K562 (cell line): Measurements from ENCODE around the gene CARD10. TPM values are rescaled to one million over a fixed set of nuclear protein-coding genes. Genes with fewer than 3 reads are reported as not detected.

Experiments used
- ATAC-seq: fragments of 200-7000 bp; cut with Tn5 transposase; 3 replicates; pipeline ENCODE4 v1.9.1; 2020; ENCODE audit warnings: moderate library complexity
- BruUV-seq: library from RNA; stranded (reverse); fragments of 400-500 nt; replicated peaks from 2 replicates; lab custom pipeline; 2021; lab: Mats Ljungman, UMichigan
- CTCF ChIA-PET: fragments of 300-600 bp; formaldehyde crosslinking; extraction: SDS; loops from one replicate; lab custom pipeline; 2021; ENCODE audit warnings: low intra/inter-chr PET ratio; lab: Yijun Ruan, JAX
- POLR2A ChIA-PET: fragments of 300-600, 350-650 bp; sonication (Branson Sonifier 250); formaldehyde crosslinking; extraction: SDS; loops from one replicate; lab custom pipeline; 2021; ENCODE audit warnings: antibody characterized with exemption, inconsistent platforms; lab: Yijun Ruan, JAX
- DNase-seq, 4 experiments: peaks; one replicate each; pipeline versions ENCODE4 v3.0.0 to v3.0.0-alpha.2; 2011 to 2018; ENCODE audit warnings: low spot score in 3 of 4, mixed read lengths in 3 of 4; ENCODE audit errors: extremely low read depth in 1 of 4
- FAIRE-seq: peaks from 2 replicates; lab custom pipeline; 2011; peaks lifted over from hg19 to GRCh38; lab: Jason Lieb, UNC
- H2AFZ ChIP-seq: 2 replicates; pipeline ENCODE4 v1.6.0; 2011; ENCODE audit warnings: low read depth, low read length, control low read depth, inconsistent platforms
- H3K27ac ChIP-seq: fragments of 200-600 bp; 3 replicates; pipeline ENCODE4 v1.8.0; 2011; ENCODE audit warnings: low read depth, mild to moderate bottlenecking, control low read depth, inconsistent platforms, low read length, moderate library complexity, mixed read lengths; ENCODE audit errors: extremely low read depth
- H3K27me3 ChIP-seq, 2 experiments: fragments of 300-600 bp in 1 of 2; 2 replicates in 1 of 2; 3 replicates in 1 of 2; pipeline versions ENCODE4 v1.6.0 to v1.8.0; 2011; ENCODE audit warnings: inconsistent platforms in 2 of 2, low read length in 2 of 2, mild to moderate bottlenecking in 1 of 2, mixed read lengths in 1 of 2, moderate library complexity in 1 of 2; ENCODE audit not compliant: control insufficient read depth in 2 of 2, insufficient read depth in 2 of 2
- H3K36me3 ChIP-seq: fragments of 300-600 bp; 3 replicates; pipeline ENCODE4 v1.8.0; 2011; ENCODE audit warnings: mild to moderate bottlenecking, low read length, inconsistent platforms; ENCODE audit not compliant: control insufficient read depth, insufficient read depth
- H3K4me1 ChIP-seq, 2 experiments: fragments of 200-600 bp in 1 of 2; replicated peaks in 1 of 2; 2 replicates in 1 of 2; 3 replicates in 1 of 2; pipeline versions ENCODE4 v1.5.1 to v1.8.0; 2011; ENCODE audit warnings: inconsistent platforms in 2 of 2, low read length in 2 of 2, mild to moderate bottlenecking in 1 of 2, mixed read lengths in 1 of 2, moderate library complexity in 1 of 2; ENCODE audit not compliant: control insufficient read depth in 2 of 2, insufficient read depth in 2 of 2
- H3K4me2 ChIP-seq: 2 replicates; pipeline ENCODE4 v1.6.1; 2011; ENCODE audit warnings: low read length, control low read depth, inconsistent platforms, mixed read lengths; ENCODE audit not compliant: insufficient read depth
- H3K4me3 ChIP-seq: fragments of 200-600 bp; sonication (generic), shearing (Covaris generic); 2 replicates; pipeline ENCODE4 v1.5.1; 2016; ENCODE audit warnings: control low read depth, inconsistent platforms
- H3K79me2 ChIP-seq: fragments of 200-600 bp; 3 replicates; pipeline ENCODE4 v1.8.0; 2011; ENCODE audit warnings: low read length, inconsistent platforms; ENCODE audit not compliant: control insufficient read depth, insufficient read depth
- H3K9ac ChIP-seq, 2 experiments: 2 replicates each; pipeline versions ENCODE4 v1.6.0 to v1.6.1; 2011; ENCODE audit warnings: low read depth in 2 of 2, low read length in 2 of 2, control low read depth in 1 of 2, inconsistent platforms in 1 of 2, mild to moderate bottlenecking in 1 of 2, mixed read lengths in 1 of 2; ENCODE audit not compliant: insufficient read depth in 1 of 2
- H3K9me1 ChIP-seq: one replicate; pipeline ENCODE4 v1.6.0; 2011; ENCODE audit warnings: inconsistent platforms, mild to moderate bottlenecking, low read length, moderate library complexity; ENCODE audit not compliant: control insufficient read depth, insufficient read depth
- H3K9me3 ChIP-seq: replicated peaks from 2 replicates; pipeline ENCODE4 v1.5.1; 2011; ENCODE audit warnings: low read depth, low read length, inconsistent platforms; ENCODE audit not compliant: control insufficient read depth, insufficient read depth
- H4K20me1 ChIP-seq: replicated peaks from 2 replicates; pipeline ENCODE4 v1.6.1; 2011; ENCODE audit warnings: low read length, inconsistent platforms, mixed read lengths; ENCODE audit not compliant: control insufficient read depth, insufficient read depth
- BMI1 ChIP-seq: fragments of 150-350 bp; IDR thresholded peaks from 2 replicates; pipeline ENCODE4 v1.6.1; 2014; ENCODE audit warnings: low read length
- BRF1 ChIP-seq: IDR thresholded peaks from 3 replicates; pipeline ENCODE4 v1.6.1; 2011; ENCODE audit warnings: borderline replicate concordance, mild to moderate bottlenecking; ENCODE audit not compliant: insufficient read length; ENCODE audit errors: extremely low read depth
- DLX4 ChIP-seq: fragments of 250-450 bp; sonication (Bioruptor Pico); IDR thresholded peaks from 2 replicates; pipeline ENCODE4 v1.6.1; 2021; ENCODE audit warnings: mild to moderate bottlenecking
- E2F3 ChIP-seq: fragments of 250-450 bp; sonication (Bioruptor Pico); IDR thresholded peaks from 2 replicates; pipeline ENCODE4 v1.4.0; 2020; ENCODE audit warnings: mild to moderate bottlenecking
- ELF4 ChIP-seq: fragments of 450-650 bp; formaldehyde crosslinking; IDR thresholded peaks from 2 replicates; pipeline ENCODE4 v1.4.0; 2022; ENCODE audit warnings: missing genetic modification characterization
- ETS2 ChIP-seq: IDR thresholded peaks from 2 replicates; pipeline ENCODE4 v1.6.1; 2016; ENCODE audit warnings: borderline replicate concordance, missing genetic modification characterization, mild to moderate bottlenecking, moderate library complexity, missing compliant biosample characterization; ENCODE audit not compliant: poor library complexity, severe bottlenecking
- EZH2 ChIP-seq: IDR thresholded peaks from 2 replicates; pipeline ENCODE4 v1.6.1; 2012; ENCODE audit warnings: low read depth, mild to moderate bottlenecking, inconsistent platforms, low read length, borderline replicate concordance
- HNRNPH1 ChIP-seq: fragments of 200-400 bp; formaldehyde crosslinking; optimal IDR thresholded peaks from 2 replicates; pipeline ENCODE3; 2017; ENCODE audit warnings: low read depth, mild to moderate bottlenecking, low read length, moderate library complexity
- KLF6 ChIP-seq: fragments of 250-450 bp; sonication (Bioruptor Pico); IDR thresholded peaks from 2 replicates; pipeline ENCODE4 v1.4.0; 2020; ENCODE audit warnings: mild to moderate bottlenecking, moderate library complexity, borderline replicate concordance
- MBD2 ChIP-seq: sonication (generic); IDR thresholded peaks from 2 replicates; pipeline ENCODE4 v1.6.1; 2016; ENCODE audit warnings: low read depth, borderline replicate concordance
- NR2C1 ChIP-seq, 2 experiments: fragments of 450-650 bp; IDR thresholded peaks; 2 replicates each; pipeline ENCODE4 v1.6.1; 2017; ENCODE audit warnings: mild to moderate bottlenecking in 2 of 2, antibody characterized with exemption in 1 of 2, inconsistent platforms in 1 of 2, missing compliant biosample characterization in 1 of 2, missing genetic modification characterization in 1 of 2
- PTRF ChIP-seq: fragments of 450-650 bp; IDR thresholded peaks from 2 replicates; pipeline ENCODE4 v1.6.1; 2016; ENCODE audit warnings: mild to moderate bottlenecking, missing genetic modification characterization, missing compliant biosample characterization
- RBM14 ChIP-seq: fragments of 200-400 bp; formaldehyde crosslinking; IDR thresholded peaks from 2 replicates; pipeline ENCODE4 v1.6.1; 2018; ENCODE audit warnings: low read depth, mild to moderate bottlenecking, low read length, moderate library complexity, borderline replicate concordance; ENCODE audit not compliant: insufficient read depth
- RFX5 ChIP-seq: IDR thresholded peaks from 2 replicates; pipeline ENCODE4 v1.6.1; 2011; ENCODE audit warnings: low read depth, mild to moderate bottlenecking, improper control_type of control experiment, low read length
- TAF15 ChIP-seq: fragments of 200-400 bp; formaldehyde crosslinking; IDR thresholded peaks from 2 replicates; pipeline ENCODE4 v1.6.1; 2017; ENCODE audit warnings: mild to moderate bottlenecking, low read depth, low read length, moderate library complexity
- XRCC5 ChIP-seq: fragments of 200-400 bp; formaldehyde crosslinking; IDR thresholded peaks from 2 replicates; pipeline ENCODE4 v1.6.1; 2017; ENCODE audit warnings: low read depth, mild to moderate bottlenecking, low read length
- ZNF263 ChIP-seq: sonication (generic); formaldehyde crosslinking; IDR thresholded peaks from 2 replicates; pipeline ENCODE4 v1.8.0; 2022; ENCODE audit warnings: mild to moderate bottlenecking, missing genetic modification reagents, borderline replicate concordance
- WGBS: fragments of 100-300 bp; shearing (Covaris generic); methylation state at CpG from one replicate; pipeline ENCODE4 v1.1.6; 2016; ENCODE audit warnings: low coverage, mixed read lengths; ENCODE audit not compliant: insufficient coverage; ENCODE audit errors: missing lambda C conversion rate; 5-methylcytosine and 5-hydroxymethylcytosine counted together
- in situ Hi-C: fragments of 300-500 bp; cut with MboI; formaldehyde crosslinking; loops from 4 replicates; pipeline ENCODE4 v1.15.0; 2018; ENCODE audit warnings: inconsistent platforms, mixed read lengths
- intact Hi-C: fragments of 100-400 bp; cut with micrococcal nuclease; formaldehyde crosslinking; loops from 2 replicates; pipeline ENCODE4 v1.14.2; 2022
- polyA plus RNA-seq, 8 experiments: library from polyadenylated mRNA; depleted of rRNA in 4 of 8; stranded (reverse) in 5 of 8; unstranded in 3 of 8; fragments of >200 nt; fragmentation: Nextera tagmentation in 2 of 8; fragmentation: Illumina TruSeq in 1 of 8; extraction: Ambion mirVana in 2 of 8; extraction: Trizol in 1 of 8; gene quantifications; 2 replicates each; pipeline versions ENCODE4 v1.2.1 to v1.2.3, GENCODE V29; 2011 to 2014; ENCODE audit warnings: inconsistent platforms in 1 of 8, missing spikeins in 1 of 8
- total RNA-seq, 7 experiments: library from RNA; depleted of rRNA in 6 of 7; stranded (reverse); fragments of >200 nt in 6 of 7; fragmentation: Illumina TruSeq in 2 of 7; extraction: Trizol in 2 of 7; gene quantifications; 2 replicates each; pipeline versions ENCODE4 v1.2.1 to v1.2.3, GENCODE V29; 2011 to 2021; ENCODE audit warnings: low replicate concordance in 1 of 7

The CARD10 gene
- total and polyA plus RNA-seq, 9 of the 15 experiments (the other 6 are each of a cell fraction or from before 2014, with no cell fraction given): 0.13 to 5.8 (median 1.6) TPM

- no peak overlapping the region for H3K4me2 ChIP-seq
- H3K9ac ChIP-seq: peak overlapping the region in 1 of 2 experiments; percentile 45; a peak in 1 of 4 replicates
- no peaks in the 10 kb centered on the region for H3K9me1 ChIP-seq
- WGBS: 85% methylated on average over 6 of the region's 10 CpGs
- H3K4me1 ChIP-seq: peaks cover 21 to 27% of the 10 kb centered on the region in 2 experiments
- TF ChIP-seq RBM14 (no peak), HNRNPH1 (no peak), ELF4 (CRISPR knock-in tag) (no peak), RFX5 (no peak), ZNF263 (CRISPR knock-in tag) (no peak), PTRF (tag) (no peak), MBD2 (no peak), TAF15 (no peak), DLX4 (CRISPR knock-in tag) (no peak), ETS2 (no peak), EZH2 (no peak), NR2C1 (IDR thresholded peaks at IDR 0.05) (no peak), NR2C1 (tag; IDR thresholded peaks at IDR 0.05) (no peak), BMI1 (no peak), KLF6 (CRISPR knock-in tag) (no peak), E2F3 (no peak), XRCC5 (no peak), BRF1 (no peak)
- H3K4me3 ChIP-seq: no peak overlapping the region
- intact Hi-C loops: no loop called here
- H3K79me2 ChIP-seq: no peaks in the 10 kb centered on the region
- DNase-seq: no peak
- in situ Hi-C loops: no loop called here
- H2AFZ ChIP-seq: no peak overlapping the region
- peaks cover 11% of the 10 kb centered on the region; the same call in 2 of the 3 replicates for H3K36me3 ChIP-seq
- no peak for ATAC-seq
- H3K27me3 ChIP-seq: no peaks in the 10 kb centered on the region
- BruUV-seq: no TSS peak
- H4K20me1 ChIP-seq: no peaks in the 10 kb centered on the region
- no peaks in the 10 kb centered on the region for H3K9me3 ChIP-seq
- FAIRE-seq: no peak
- ChIA-PET CTCF (no interaction called here), POLR2A (no interaction called here)
- no peak overlapping the region for H3K27ac ChIP-seq
Observed at GRCh38 chr22:37510091-37510490, 9.1 kb downstream of the CARD10 start.
